ENCODE data around the gene SLC44A5.

GRCh38 chr1:75257424-75257823 lies 353.5 kb downstream of the SLC44A5 start:
- TF ChIP-seq TEAD4 (IDR thresholded peaks at IDR 0.05) (no peak), EP300 (IDR thresholded peaks at IDR 0.05; ENCODE audit: borderline replicate concordance) (no peak), TCF12 (IDR thresholded peaks at IDR 0.05; ENCODE audit: low read depth) (no peak), USF1 (IDR thresholded peaks at IDR 0.05) (no peak), REST (IDR thresholded peaks at IDR 0.05; ENCODE audit: low read depth) (no peak), CEBPB (IDR thresholded peaks at IDR 0.05) (no peak), EGR1 (IDR thresholded peaks at IDR 0.05) (no peak), TAF1 (IDR thresholded peaks at IDR 0.05; ENCODE audit: low read depth) (no peak), RAD21 (IDR thresholded peaks at IDR 0.05; ENCODE audit: low read depth) (no peak), MAX (IDR thresholded peaks at IDR 0.05) (no peak), NFIC (IDR thresholded peaks at IDR 0.05) (no peak)

All from Ishikawa (cell line).